ENCODE measurements around the gene STH.

DNA sequence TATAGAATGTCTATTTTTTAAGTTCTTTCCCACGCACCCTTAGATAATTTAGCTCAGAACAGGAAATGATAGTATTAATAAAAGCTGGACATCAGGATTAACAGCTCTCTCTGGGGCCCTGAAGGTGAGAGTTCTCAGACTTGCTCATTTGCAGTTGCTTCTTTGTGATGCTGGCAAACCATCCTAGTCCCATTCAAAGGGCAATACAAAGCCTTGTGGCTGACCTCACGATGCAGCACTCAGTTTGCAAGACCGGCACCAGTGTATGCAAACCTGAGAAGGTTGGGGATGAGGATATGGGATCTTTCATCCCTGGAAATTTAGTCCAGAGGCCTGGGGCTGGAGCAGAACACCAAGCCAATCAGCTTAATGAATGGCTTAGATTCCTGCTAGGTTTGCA is 29.3 kb downstream of the STH start:
- no peak for TF ChIP-seq POLR2A (IDR thresholded peaks at IDR 0.05)
- TF ChIP-seq, protein P1, sequence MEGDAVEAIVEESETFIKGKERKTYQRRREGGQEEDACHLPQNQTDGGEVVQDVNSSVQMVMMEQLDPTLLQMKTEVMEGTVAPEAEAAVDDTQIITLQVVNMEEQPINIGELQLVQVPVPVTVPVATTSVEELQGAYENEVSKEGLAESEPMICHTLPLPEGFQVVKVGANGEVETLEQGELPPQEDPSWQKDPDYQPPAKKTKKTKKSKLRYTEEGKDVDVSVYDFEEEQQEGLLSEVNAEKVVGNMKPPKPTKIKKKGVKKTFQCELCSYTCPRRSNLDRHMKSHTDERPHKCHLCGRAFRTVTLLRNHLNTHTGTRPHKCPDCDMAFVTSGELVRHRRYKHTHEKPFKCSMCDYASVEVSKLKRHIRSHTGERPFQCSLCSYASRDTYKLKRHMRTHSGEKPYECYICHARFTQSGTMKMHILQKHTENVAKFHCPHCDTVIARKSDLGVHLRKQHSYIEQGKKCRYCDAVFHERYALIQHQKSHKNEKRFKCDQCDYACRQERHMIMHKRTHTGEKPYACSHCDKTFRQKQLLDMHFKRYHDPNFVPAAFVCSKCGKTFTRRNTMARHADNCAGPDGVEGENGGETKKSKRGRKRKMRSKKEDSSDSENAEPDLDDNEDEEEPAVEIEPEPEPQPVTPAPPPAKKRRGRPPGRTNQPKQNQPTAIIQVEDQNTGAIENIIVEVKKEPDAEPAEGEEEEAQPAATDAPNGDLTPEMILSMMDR (IDR thresholded peaks at IDR 0.05), result no peak

Data from testis (tissue), 2 donors.